ENCODE results near the gene FBXW8.
A peak's percentile ranks its signal among the peaks of the same experiment; 100 is the strongest.

FBXW8 gene, protein sequence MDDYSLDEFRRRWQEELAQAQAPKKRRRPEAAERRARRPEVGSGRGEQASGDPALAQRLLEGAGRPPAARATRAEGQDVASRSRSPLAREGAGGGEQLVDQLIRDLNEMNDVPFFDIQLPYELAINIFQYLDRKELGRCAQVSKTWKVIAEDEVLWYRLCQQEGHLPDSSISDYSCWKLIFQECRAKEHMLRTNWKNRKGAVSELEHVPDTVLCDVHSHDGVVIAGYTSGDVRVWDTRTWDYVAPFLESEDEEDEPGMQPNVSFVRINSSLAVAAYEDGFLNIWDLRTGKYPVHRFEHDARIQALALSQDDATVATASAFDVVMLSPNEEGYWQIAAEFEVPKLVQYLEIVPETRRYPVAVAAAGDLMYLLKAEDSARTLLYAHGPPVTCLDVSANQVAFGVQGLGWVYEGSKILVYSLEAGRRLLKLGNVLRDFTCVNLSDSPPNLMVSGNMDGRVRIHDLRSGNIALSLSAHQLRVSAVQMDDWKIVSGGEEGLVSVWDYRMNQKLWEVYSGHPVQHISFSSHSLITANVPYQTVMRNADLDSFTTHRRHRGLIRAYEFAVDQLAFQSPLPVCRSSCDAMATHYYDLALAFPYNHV

DNA sequence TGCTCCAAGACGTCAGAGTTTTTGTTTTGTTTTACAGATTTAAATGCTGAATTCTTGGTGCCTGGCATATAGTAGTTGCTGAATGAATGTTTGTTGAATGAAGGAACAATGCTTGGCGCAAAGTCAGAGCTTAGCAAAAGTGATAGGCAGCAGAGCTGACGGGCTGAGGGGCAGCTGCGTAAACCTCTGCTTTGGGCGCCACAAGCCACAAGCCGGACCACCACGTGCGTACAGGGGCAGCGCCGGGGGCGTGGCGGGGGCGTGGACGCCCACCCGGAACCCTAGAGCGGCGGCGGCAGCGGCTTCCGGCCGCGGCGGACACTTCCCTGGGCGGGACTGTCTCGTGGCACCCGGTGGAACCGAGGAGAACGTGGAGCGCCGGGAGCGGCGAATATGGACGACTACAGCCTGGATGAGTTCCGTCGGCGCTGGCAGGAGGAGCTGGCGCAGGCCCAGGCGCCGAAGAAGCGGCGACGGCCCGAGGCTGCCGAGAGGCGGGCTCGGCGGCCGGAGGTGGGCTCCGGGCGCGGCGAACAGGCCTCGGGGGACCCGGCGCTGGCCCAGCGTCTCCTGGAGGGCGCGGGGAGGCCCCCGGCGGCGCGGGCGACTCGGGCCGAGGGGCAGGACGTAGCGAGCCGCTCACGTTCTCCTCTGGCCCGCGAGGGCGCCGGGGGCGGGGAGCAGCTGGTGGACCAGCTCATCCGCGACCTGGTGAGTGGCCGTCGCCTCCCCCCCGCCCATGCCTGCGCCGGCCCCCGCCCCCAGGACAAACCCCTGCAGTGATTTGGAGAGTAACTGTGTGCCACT lies at the start of gene FBXW8:
TSS of gene FBXW8 (plus strand) at position 306 of the 807 bp plus-strand sequence. CDS start at position 394, 88 bp downstream.
- DNase-seq (ENCODE audit: low read depth in 2 of 3, low spot score in 1 of 3), result peak in 2 of 3 donors; percentile 37 to 55

DNA sequence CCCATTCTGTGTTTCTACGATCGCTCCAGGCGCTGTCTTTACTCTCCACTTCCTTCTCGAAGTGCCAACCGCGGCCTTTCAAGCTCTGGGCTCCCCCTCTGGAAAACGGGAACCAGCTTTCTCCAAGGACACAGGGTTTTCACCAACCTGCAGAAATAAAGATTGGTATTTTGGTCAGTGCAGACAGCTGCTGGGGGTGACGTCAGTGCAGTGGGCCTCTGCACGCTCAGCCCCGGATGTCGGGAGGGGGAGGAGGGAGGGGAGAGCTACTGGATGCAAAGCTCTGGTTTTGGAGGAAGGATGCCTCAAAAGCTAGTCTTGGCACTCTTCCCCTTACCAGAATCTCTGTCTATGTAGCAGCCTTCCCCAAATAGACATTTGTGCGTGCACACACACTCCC lies 49.4 kb upstream of the FBXW8 start:
- no peak for DNase-seq (ENCODE audit: low read depth in 2 of 3, low spot score in 1 of 3)

DNA sequence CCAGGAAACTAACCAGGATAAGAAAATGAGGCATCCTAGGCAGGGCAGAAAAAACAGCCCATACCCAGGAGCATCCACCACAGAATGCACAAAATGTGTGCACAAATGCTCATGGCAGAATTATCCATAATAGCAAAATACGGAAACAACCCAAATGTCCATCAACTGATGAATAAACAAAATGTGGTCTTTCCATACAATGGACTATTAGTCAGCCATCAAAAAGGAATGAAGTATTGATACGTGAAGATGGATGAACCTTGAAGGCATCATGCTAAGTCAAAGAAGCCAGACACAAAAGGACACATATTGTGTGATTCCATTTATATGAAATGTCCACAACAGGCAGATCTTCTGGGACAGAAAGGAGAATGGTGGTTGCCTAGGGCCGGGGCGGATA lies 48.6 kb upstream of the FBXW8 start:
- DNase-seq (ENCODE audit: low read depth in 2 of 3, low spot score in 1 of 3), result no peak

DNA sequence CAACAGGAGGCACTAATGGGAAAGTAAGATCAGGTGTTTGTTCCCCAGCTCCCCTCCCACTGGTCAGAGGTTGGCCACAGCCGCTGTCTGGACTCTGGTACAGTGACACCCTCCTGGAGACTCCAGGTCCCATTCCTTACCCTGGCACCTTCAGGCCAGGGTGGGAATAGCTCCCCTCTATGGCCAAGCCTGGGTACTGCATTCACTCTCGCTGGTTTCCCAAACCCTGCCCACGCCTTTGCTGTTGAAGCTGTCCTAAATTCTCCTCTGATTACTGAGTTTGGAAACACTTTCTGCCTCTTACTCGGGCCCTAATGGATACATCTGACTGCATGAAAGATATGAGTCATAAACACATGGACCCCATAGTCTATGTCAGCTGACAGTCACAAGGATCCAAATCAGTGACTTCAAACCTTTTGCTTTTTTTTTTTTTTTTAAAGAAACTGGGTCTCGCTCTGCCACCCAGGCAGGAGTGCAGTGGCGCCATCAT lies 47.4 kb upstream of the FBXW8 start:
- no peak for DNase-seq (ENCODE audit: low read depth in 2 of 3, low spot score in 1 of 3)

DNA sequence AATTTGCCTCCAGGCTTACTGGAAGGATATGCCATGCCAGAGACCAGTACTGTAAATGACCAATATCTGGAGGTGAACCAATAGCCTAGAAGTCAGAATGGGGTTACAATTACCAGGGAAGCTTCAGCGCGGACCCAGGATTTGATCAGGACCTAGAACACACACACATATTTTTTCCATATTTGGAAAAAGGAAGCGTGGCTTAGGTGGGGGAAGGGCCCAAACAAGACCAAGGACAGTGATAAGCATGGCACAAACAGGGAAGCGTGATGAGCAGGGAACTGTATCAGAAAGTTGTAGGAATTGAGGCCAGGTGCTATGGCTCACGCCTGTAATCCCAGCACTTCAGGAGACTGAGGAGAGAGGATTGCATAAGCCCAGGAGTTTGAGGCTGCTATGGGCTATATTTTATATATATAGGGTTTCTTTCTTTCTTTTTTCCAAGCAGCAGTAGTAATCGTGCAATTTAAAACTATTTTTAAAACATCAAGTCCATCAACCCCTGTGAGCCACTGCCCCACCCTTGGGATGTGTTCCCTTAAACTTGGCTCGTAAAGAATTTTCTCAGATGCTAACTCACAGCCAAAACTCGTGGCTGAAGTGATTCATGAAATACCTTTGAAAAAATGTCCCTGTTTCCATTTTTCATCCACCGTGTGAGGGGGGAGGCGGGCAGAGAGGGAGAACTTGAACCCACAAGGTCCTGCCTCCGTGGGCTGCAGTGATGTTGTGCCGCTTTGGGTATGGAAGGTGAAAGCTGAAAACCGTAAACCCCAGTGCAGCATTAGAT lies 46.2 kb upstream of the FBXW8 start:
- no peak for DNase-seq (ENCODE audit: low read depth in 2 of 3, low spot score in 1 of 3)

DNA sequence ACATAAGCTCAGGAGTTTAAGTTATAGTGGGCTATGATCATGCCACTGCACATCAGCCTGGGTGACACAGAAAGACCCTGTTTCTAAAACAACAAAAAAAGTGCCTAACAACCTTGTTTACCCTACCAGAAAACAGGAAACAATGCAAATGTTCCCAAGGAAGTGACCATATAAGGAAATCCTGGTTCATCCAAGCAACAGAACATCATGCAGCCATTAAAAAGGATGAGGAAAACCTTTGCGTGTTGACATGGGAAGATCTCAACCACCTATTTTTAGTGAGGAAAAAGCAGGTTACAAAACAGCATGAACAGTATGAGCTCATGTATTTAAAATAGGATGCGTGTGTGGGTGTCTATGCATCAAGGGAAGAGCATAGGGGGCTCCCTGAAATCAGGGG lies 43.2 kb upstream of the FBXW8 start:
- DNase-seq (ENCODE audit: low read depth in 2 of 3, low spot score in 1 of 3), result no peak

DNA sequence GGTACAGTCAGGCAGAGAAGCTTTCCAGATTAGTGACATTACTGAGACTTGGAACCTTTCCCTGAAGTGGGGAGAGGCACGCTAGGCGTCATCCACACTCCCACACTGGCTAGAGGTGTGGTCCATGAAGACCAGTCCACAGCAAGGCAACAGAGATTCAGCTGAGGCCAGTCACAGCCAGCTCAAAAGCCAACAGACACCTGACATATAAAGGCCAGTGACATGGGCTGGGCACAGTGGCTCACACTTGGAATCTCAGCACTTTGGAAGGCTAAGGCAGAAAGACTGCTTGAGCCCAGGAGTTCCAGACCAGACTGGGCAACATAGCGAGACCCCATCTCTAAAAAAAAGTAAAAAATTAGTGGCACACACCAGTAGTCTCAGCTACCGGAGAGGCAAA lies 40.4 kb upstream of the FBXW8 start:
- DNase-seq (ENCODE audit: low read depth in 2 of 3, low spot score in 1 of 3), result no peak

DNA sequence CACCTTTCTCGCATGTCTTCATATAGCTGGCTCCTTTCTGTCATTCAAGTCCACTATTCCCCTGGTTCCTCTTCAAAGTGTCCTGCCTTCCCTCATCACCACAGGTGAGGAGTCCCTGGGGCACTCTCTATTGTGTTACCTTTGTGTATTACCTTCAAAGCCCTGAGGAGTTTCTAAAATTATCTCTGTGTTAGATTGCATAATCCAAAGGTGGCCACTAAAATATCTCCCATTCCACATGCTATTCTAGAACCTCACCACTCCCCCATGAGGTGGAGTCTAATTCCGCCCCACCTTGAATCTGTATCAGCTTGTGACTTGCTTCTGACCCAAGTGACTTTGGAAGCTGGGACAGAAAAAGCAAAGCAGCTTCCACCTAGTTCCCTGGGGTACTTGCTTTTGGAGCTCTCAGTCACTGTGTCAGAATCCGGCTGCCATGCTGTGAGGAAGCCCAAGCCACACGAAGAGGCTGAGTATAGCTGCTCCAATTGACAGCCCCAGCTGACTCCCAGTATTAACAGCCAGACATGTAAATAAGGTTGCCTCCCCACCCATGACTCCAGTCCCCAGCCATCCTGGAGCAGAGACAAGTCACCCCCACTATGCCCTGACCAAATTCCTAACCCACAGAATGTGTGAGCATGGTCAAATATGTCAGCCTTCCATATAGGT lies 36.3 kb upstream of the FBXW8 start:
- DNase-seq (ENCODE audit: low read depth in 2 of 3, low spot score in 1 of 3), result no peak

DNA sequence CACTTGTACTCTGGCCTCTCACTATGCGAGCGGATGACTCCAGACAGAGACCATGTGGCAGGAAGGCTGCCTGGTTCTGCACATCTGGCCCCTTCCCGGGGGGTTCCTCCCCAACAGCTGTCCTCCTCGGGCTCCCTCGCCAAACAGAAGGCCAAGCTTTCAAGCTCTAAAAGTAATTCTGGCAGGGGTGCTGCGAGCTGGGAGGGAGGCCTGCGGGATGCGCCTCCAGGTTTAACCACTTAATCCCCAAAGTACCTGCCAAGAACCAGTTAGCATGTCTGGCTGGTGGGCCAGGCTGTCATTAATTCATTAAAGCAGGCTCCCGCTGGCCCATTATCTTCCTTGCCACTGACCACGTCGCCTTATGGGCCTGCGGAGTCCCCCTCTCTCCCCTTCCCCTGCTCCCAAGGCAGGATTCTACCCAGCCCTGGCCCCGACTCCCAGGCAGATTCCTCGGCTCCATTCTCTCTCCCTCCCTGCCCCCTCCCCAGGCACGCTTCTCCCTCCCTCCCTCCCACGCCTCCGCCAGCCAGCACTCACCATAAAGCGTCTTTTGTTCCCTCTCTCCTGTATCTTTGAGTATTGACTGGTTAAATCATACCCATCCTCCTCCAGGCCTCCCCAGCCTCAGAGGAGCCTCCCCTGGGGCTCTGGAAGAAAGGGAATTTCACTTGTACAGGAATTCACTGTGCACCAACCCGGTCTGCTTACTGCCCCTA lies 34.4 kb upstream of the FBXW8 start:
- DNase-seq (ENCODE audit: low read depth in 2 of 3, low spot score in 1 of 3), result no peak

DNA sequence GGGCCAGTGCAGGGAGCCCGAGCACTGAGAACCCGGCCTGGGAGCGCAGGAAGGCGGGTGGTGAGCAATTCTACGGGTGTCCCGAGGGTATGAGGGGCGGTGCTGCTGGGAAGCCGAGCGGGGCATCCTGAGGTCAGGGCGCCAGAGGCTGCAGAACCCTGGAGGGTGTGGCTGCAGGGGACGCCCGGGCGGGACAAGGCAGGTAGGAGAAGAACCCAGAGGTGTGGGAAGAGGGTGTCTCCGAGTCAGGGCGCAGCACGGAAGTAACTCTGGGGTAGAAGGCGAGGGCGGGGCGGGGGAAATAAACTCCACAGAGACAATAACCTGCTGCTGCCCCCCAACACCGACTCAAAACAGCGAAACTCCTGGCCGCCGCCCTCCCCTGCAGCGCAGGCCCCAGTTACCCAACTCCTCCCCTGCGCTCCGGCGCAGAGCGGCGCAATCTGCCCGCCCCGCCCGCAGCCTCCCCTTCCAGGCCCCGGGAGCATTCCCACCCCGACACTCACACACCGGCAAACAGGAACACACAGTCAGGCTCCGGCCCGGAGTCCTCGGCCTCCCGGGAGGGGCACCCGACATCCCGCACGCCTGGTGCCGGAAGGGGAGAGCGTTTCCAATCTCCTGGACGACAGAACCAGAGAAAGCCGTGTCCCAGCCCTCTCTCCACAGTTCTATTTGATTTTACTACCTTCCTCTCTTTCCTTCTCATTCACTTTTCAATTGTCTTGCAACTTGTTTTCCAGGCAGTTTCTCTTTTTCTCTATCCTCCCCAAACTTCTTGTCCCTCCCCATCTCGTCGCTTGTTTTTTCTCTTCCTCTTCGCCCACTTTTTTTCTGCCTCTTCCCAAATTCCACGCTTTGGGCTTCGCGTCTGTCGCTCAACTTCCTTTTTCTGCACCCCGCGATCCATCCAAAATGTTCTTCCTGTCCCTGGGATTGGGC lies 31.9 kb upstream of the FBXW8 start:
- DNase-seq (ENCODE audit: low read depth in 2 of 3, low spot score in 1 of 3), result no peak

DNA sequence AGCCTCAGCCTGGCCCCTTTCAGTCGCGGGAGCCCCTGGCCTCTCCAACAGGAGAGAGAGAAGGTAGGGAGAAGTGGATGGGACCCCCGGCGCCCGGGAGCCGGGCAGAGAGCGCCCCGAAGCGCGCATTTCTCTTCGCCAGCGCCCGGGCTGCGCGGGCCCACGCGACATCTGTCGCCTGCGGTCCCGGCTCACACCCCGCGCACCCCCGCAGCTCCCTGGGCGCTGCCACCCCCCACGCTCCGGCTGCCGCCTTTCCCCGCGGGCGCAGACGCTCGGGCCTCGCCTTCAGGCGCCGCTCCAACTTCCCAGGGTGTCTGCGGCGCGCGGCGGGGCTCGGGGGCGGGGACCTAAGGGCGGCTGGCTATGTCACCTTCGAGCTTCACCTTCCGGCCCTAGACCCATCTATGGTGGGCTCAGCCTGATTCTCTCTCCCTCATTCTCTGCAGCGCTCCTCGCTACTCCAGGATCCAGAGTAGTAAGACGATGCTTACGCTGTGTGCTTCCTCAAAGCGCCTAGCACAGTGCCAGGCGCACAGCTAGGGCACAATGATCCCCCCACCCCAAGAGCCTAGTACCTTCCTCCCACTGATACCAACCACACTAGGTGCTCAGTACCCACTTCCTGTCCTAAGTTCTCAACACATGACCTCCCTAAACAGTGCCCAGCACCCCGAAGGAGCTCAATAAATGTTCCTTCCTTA lies 31.1 kb upstream of the FBXW8 start:
- DNase-seq (ENCODE audit: low read depth in 2 of 3, low spot score in 1 of 3), result no peak

DNA sequence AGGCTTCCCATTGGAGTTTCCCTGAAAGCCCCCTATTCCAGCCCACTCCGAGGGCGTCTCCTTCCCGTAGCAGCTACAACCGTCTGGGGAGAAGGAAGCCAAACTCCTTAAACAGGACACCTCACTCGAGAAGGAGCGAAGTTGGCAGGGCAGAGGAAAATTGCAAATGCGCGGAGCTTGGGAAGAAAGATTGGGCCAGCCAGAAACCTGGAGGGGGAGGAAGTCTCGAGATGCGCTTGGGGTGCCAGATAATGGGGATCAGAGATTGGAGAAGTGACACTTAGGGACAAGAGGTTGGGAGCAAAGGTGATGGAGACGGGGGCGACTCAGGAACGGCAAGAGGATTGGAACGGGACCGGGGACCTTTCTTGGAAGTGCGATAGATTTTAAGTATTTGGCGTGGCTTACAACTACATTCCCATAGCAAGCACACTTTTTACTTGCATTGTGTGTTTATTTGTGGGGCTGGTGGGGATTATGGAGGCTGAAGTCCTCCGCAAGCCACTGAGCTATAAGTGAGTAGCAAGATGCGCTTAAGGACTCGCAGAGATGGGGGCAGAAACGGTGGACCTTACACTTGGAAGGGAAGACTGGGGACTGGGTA lies 30.4 kb upstream of the FBXW8 start:
- DNase-seq (ENCODE audit: low read depth in 2 of 3, low spot score in 1 of 3), result no peak

DNA sequence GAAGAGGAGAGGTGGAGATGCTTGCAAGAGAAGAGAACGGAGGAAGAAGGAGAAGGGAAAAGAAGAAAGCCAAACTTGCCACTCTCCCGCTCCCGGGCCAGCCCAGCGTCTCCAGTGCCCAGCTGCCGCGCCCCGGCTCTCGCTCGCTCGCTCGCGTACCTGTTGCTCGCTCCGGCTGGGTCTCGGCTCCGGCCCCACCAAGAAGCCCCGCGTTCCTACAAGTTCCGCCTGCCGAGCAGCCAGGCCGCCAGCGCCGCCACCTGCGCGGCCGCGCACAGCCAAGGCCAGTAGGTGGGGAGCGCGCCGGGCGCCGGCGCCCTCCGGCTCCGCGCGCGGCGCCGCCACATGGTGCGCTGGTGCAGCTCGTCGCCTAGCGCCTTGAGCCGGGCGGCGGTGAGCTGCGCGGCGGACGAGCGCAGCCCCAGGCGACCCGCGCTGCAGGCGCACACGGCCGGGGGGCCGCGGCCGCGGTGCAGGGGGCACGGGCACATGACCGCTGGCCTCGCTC lies 29.9 kb upstream of the FBXW8 start:
- DNase-seq (ENCODE audit: low read depth in 2 of 3, low spot score in 1 of 3), result no peak

DNA sequence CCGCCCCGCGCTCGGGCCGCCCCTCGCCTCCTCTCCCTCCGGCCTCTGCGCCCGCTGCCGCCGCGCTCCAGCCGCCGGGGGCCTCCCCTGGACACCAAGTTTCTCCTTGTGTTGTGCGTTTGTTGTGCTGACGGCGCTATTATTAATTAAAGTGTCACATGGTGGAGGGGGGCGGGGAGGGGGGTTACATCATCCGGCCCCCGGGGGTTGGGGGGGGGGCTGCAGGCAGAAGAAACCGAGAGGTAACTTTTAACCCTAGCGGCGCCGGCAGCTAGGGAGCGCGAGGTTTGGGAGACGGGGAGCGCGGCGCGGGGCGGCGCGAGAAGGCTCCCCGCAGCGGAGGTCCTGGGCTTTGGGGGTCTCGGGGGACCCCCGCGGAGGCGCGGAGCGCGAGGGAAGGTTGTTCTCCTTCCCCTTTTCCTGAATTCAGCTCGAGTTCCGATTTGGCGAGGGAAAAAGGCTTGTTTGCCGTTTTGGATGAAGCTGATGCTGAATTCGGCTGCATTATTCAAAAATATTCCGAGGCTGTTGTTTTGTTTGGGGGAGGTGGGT lies 29.3 kb upstream of the FBXW8 start, which contains the start of gene HRK:
TSS of gene HRK (minus strand) at position 117 of the 552 bp plus-strand sequence. CDS start 134 bp downstream, outside the sequence.
- DNase-seq (ENCODE audit: low read depth in 2 of 3, low spot score in 1 of 3), result no peak

DNA sequence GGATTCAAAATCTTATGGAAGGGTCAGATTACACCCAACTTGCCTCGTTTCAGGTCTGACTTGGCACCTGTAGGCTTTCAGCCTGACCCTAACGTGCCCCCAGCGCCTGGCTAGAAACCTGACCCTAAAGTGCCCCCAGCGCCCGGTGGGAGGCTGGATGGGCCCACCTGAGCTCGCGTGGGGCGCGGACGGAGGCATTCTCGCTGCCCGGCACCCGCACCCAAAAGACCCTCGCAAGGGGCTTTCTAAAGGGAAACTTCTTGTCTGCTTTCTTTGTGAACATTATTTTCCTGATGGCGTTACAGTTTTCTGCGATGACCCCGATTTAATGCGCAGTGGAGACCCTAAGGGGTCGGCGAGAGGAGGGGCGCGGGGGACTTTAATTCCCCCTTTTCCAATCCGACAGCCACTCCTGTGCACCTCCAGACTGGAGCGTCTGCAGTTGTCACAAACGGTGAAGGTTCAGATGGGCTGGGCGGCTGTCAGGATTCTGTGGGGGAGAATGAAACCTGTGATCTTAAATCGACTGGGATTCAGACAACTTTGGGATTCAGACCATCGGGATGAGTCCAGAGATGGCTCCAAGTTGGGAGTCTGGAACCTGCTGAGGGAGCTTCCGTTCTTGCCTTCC lies 28.8 kb upstream of the FBXW8 start:
- no peak for DNase-seq (ENCODE audit: low read depth in 2 of 3, low spot score in 1 of 3)

DNA sequence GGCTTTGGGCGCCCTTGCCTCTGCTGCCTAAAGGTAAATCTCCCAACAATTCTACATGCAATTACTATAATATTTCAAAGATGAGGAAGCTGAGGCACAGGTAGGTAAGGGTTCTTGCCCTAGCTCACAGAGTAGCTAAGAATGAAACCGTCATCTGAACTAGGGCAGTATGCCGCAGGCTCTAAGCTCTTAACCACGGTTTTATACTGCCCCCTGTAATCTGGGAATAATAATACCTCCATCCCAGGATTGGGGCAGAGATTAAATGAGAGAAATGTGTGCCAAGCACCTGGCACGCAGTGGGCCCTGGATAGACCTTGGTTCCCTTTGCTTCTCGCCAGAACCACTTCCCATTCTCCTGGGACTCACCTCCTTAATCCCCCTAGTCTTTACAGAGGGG lies 28.0 kb upstream of the FBXW8 start:
- no peak for DNase-seq (ENCODE audit: low read depth in 2 of 3, low spot score in 1 of 3)

DNA sequence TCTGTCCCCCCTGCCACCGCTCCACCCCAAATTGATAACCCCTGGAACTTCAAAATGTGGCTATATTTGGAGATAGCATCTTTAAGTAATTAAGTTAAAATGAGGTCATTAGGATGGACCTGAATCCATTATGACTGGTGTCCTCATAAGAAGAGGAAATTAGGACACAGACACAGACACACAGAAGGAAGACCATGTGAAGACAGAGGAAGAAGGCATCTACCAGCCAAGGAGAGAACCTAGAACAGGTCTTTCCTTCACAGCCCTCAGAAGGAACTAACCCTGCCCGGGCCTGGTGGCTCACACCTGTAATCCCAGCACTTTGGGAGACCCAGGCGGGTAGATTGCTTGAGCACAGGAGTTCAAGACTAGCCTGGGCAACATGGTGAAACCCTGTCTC lies 25.9 kb upstream of the FBXW8 start:
- DNase-seq (ENCODE audit: low read depth in 2 of 3, low spot score in 1 of 3), result no peak
